ENCODE results near the gene PELI3.

Gene PELI3

GRCh38 chr11:66475349-66476172 lies 8.9 kb downstream of the PELI3 start:
- no peak for DNase-seq (ENCODE audit: low spot score)

GRCh38 chr11:66476173-66476840 lies 9.6 kb downstream of the PELI3 start:
- no peak for DNase-seq (ENCODE audit: low spot score)

GRCh38 chr11:66476841-66477251 lies 10.1 kb downstream of the PELI3 start:
- DNase-seq (ENCODE audit: low spot score), result no peak

- DNase-seq (ENCODE audit: low spot score), result no peak
Measured at GRCh38 chr11:66477263-66478201, 10.8 kb downstream of the PELI3 start.

- DNase-seq (ENCODE audit: low spot score), result no peak
Measured at GRCh38 chr11:66478729-66479393, 12.2 kb downstream of the PELI3 start.

- DNase-seq (ENCODE audit: low spot score), result no peak
Measured at GRCh38 chr11:66479394-66480116, 12.8 kb downstream of the PELI3 start.

- DNase-seq (ENCODE audit: low spot score), result peak; percentile 94
Measured at GRCh38 chr11:66480117-66480938, 13.6 kb downstream of the PELI3 start, which contains the start of gene DPP3. Gene DPP3, plus strand, starts transcription at chr11:66480434. Its CDS starts 1,767 bp downstream, at chr11:66482201.

- no peak for DNase-seq (ENCODE audit: low spot score)
Measured at GRCh38 chr11:66484806-66485380, 18.2 kb downstream of the PELI3 start.

GRCh38 chr11:66488957-66489356 lies 22.3 kb downstream of the PELI3 start:
- DNase-seq (ENCODE audit: low spot score), result no peak

GRCh38 chr11:66489636-66490035 lies 22.9 kb downstream of the PELI3 start:
- DNase-seq (ENCODE audit: low spot score), result no peak

GRCh38 chr11:66491315-66491935 lies 24.7 kb downstream of the PELI3 start:
- no peak for DNase-seq (ENCODE audit: low spot score)

- no peak for DNase-seq (ENCODE audit: low spot score)
Measured at GRCh38 chr11:66492161-66492865, 25.6 kb downstream of the PELI3 start.

- DNase-seq (ENCODE audit: low spot score), result no peak
Measured at GRCh38 chr11:66493130-66493529, 26.4 kb downstream of the PELI3 start.

GRCh38 chr11:66494458-66494857 lies 27.8 kb downstream of the PELI3 start:
- no peak for DNase-seq (ENCODE audit: low spot score)

GRCh38 chr11:66494935-66495334 lies 28.2 kb downstream of the PELI3 start:
- no peak for DNase-seq (ENCODE audit: low spot score)

- DNase-seq (ENCODE audit: low spot score), result no peak
Measured at GRCh38 chr11:66495401-66495854, 28.7 kb downstream of the PELI3 start.

- DNase-seq (ENCODE audit: low spot score), result no peak
Measured at GRCh38 chr11:66497206-66497605, 30.5 kb downstream of the PELI3 start.

GRCh38 chr11:66498506-66498905 lies 31.8 kb downstream of the PELI3 start:
- DNase-seq (ENCODE audit: low spot score), result no peak
